Uterus (tissue), 4 donors: Measurements from ENCODE around the gene SWT1. TPM values are rescaled to one million over a fixed set of nuclear protein-coding genes. Genes with fewer than 3 reads are reported as not detected.

Source experiments
- DNase-seq, 2 donors: peaks; one replicate each; pipeline ENCODE4 v3.0.0-alpha.2; 2019 to 2020
- H3K27ac ChIP-seq, 2 donors: fragments of 200-600 bp; sonication (generic); 1 replicate in 1 of 2; 2 replicates in 1 of 2; pipeline ENCODE4 v1.5.1; 2016 to 2018
- H3K27me3 ChIP-seq, 2 donors: fragments of 200-600 bp; sonication (generic); one replicate each; pipeline ENCODE4 v1.5.1; 2018 to 2019; ENCODE audit warnings: control low read depth in 1 of 2
- H3K36me3 ChIP-seq, 2 donors: fragments of 200-600 bp; sonication (generic); one replicate each; pipeline ENCODE4 v1.5.1; 2019; ENCODE audit warnings: control low read depth in 1 of 2
- H3K4me1 ChIP-seq, 2 donors: fragments of 200-600 bp; sonication (generic); one replicate each; pipeline ENCODE4 v1.5.1; 2018 to 2019; ENCODE audit warnings: control low read depth in 1 of 2
- H3K4me3 ChIP-seq, 2 donors: fragments of 200-600 bp; sonication (generic); 1 replicate in 1 of 2; 2 replicates in 1 of 2; pipeline ENCODE4 v1.5.1; 2018 to 2019; ENCODE audit warnings: mild to moderate bottlenecking in 1 of 2
- H3K9me3 ChIP-seq, 2 donors: fragments of 200-600 bp; sonication (generic); one replicate each; pipeline ENCODE4 v1.5.1; 2019; ENCODE audit warnings: control low read depth in 1 of 2
- CTCF ChIP-seq, 4 experiments: fragments of 200-600 bp in 2 of 4; fragments of 450-650 bp in 2 of 4; sonication (generic) in 2 of 4; IDR thresholded peaks; one replicate each; pipeline ENCODE4 v1.5.1; 2016 to 2019; ENCODE audit warnings: antibody characterized with exemption in 4 of 4, mild to moderate bottlenecking in 2 of 4, moderate library complexity in 1 of 4
- POLR2A ChIP-seq, 2 donors: fragments of 450-650 bp; IDR thresholded peaks; one replicate each; pipeline ENCODE4 v1.6.1; 2016; ENCODE audit warnings: antibody characterized with exemption in 2 of 2, mild to moderate bottlenecking in 1 of 2, moderate library complexity in 1 of 2
- intact Hi-C: fragments of 100-400 bp; cut with DNase I; formaldehyde crosslinking; loops from one replicate; pipeline ENCODE4 v1.15.1; 2023; ENCODE audit warnings: low total_unique reads
- total RNA-seq, 4 donors: library from RNA; depleted of rRNA in 3 of 4; stranded (reverse); fragments of >200 nt in 3 of 4; gene quantifications; one replicate each; pipeline versions ENCODE4 v1.1.0 to v1.2.4, GENCODE V29; 2014 to 2023
- donor health status: DM: yes; HTN: yes; CAD: no.

Gene SWT1
- total RNA-seq, 4 donors from 2014 or later: 9.2 to 29.4 (median 17.5) TPM

GRCh38 chr1:185284533-185285276 is 127.7 kb downstream of the SWT1 start:
- TF ChIP-seq CTCF (IDR thresholded peaks at IDR 0.05): no peak
- no peak for TF ChIP-seq POLR2A (IDR thresholded peaks at IDR 0.05)
- Histone ChIP-seq H3K4me3 (no peak overlapping the region), H3K9me3 (no peaks in the 10 kb centered on the region), H3K27ac (no peak overlapping the region), H3K27me3 (no peaks in the 10 kb centered on the region), H3K4me1 (no peaks in the 10 kb centered on the region), H3K36me3 (no peaks in the 10 kb centered on the region)
- no peak for DNase-seq
- intact Hi-C loops: no loop called here

DNA sequence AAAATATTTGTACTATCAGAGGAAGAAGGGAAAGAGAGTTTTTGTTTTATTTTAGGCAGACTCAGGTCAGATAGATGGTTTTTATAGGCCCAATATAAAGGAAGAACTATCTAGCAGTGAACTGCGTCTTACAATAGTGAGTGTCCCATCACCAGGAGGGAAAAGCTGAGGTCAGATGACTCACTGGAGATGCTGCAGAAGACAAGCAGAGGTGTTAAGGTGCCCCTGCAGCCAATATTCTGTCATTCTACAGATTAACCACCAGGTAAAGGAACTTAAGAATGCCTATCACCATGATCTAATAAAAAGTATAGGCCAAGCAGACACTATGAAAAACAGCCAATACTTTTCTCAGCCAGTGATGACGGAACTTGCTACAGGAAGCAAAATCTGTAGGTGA is 130.5 kb downstream of the SWT1 start:
- no peak overlapping the region for H3K4me3 ChIP-seq
- H3K27ac ChIP-seq: no peak overlapping the region
- H3K27me3 ChIP-seq: no peaks in the 10 kb centered on the region
- no peaks in the 10 kb centered on the region for H3K36me3 ChIP-seq
- TF ChIP-seq POLR2A (IDR thresholded peaks at IDR 0.05): no peak
- no peak for TF ChIP-seq CTCF (IDR thresholded peaks at IDR 0.05)
- intact Hi-C loops: no loop called here
- no peak for DNase-seq
- no peaks in the 10 kb centered on the region for H3K9me3 ChIP-seq
- H3K4me1 ChIP-seq: no peaks in the 10 kb centered on the region

DNA sequence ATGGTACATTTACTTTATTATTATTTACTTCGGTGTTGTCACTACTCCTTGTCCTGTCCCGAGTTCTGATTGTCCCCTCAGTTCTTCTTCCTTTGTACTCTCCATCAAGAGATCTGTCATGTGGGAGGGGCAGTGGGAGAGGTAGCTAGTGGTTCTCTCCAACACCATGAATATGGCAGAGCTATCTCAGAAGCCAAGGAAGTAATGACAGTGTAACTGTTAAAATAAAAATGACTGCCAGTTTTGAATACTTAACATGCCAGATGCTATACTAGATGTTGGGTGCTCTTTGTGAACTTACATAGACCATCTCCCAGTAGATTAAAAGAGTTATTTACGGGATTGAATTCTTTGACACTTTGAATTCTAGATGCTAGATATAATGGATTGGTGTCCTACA is 131.5 kb downstream of the SWT1 start:
- no peak for TF ChIP-seq POLR2A (IDR thresholded peaks at IDR 0.05)
- TF ChIP-seq CTCF (IDR thresholded peaks at IDR 0.05): no peak
- intact Hi-C loops: no loop called here
- DNase-seq: no peak
- H3K27me3 ChIP-seq: no peaks in the 10 kb centered on the region
- H3K9me3 ChIP-seq: no peaks in the 10 kb centered on the region
- H3K27ac ChIP-seq: no peak overlapping the region
- H3K36me3 ChIP-seq: no peaks in the 10 kb centered on the region
- H3K4me1 ChIP-seq: no peaks in the 10 kb centered on the region
- no peak overlapping the region for H3K4me3 ChIP-seq

DNA sequence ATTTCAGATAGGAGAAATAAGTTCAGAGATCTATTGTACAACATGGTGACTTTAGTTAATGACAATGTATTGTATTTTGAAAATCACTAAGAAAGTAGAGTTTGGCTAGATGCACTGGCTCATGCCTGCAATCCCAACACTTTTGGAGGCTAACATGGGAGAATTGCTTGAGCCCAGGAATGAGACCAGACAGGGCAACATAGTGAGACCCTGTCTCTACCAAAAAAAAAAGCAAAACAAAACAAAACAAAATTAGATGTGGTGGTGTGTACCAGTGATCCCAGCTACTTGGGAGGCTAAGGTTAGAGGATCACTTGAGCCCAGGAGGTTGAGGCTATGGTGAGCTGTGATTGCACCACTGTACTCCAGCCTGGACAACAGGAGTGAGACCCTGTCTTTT is 132.9 kb downstream of the SWT1 start:
- TF ChIP-seq POLR2A (IDR thresholded peaks at IDR 0.05) (no peak), CTCF (IDR thresholded peaks at IDR 0.05) (no peak)
- no peak for DNase-seq
- H3K4me1 ChIP-seq: no peaks in the 10 kb centered on the region
- H3K27me3 ChIP-seq: no peaks in the 10 kb centered on the region
- H3K36me3 ChIP-seq: no peaks in the 10 kb centered on the region
- no peak overlapping the region for H3K4me3 ChIP-seq
- no peaks in the 10 kb centered on the region for H3K9me3 ChIP-seq
- H3K27ac ChIP-seq: no peak overlapping the region
- intact Hi-C loops: no loop called here

DNA sequence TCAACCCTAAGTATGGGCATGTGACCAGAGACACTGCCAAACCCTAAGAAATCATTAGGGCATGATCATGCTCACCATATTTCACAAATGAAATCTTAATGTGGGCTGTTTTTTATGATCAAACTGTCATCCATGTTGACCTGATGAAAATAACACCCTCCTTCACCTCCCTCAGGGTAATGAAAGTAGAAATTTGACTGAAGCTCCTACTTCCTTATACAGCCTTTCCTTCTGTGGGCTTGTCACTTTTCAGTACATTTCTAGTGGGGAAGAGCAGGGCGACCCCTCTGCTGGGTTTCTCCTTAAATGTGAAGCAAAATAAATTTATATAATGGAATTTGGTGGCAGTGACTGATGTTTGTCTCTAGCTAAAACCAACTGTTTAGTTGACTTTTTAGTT is 134.2 kb downstream of the SWT1 start:
- Histone ChIP-seq H3K27me3 (no peaks in the 10 kb centered on the region), H3K27ac (no peak overlapping the region), H3K9me3 (no peaks in the 10 kb centered on the region), H3K4me1 (no peaks in the 10 kb centered on the region), H3K36me3 (no peaks in the 10 kb centered on the region), H3K4me3 (no peak overlapping the region)
- intact Hi-C loops: no loop called here
- no peak for DNase-seq
- no peak for TF ChIP-seq CTCF (IDR thresholded peaks at IDR 0.05)
- no peak for TF ChIP-seq POLR2A (IDR thresholded peaks at IDR 0.05)
